ENCODE data around the gene PRR23B. TPM values are rescaled to one million over a fixed set of nuclear protein-coding genes. Genes with fewer than 3 reads are reported as not detected.

PRR23B gene
- not detected for total RNA-seq

DNA sequence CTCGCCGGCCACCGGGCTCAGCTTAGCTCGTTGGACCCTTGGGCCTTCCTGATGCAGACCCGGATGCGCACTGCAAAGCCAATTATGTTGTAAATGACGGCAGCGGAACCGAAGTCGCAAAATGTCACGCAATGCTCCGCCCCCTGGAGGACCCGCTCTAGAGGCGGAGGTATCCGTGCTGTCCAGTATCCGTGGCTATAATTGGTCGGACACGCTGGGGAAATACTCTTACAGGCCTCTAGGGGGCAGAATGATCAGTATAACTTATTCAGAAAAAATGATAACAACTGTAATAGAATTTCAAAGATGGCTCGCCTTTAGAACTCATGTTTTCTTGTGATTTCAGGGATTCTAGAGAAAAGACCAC lies at the start of gene PRR23B:
TSS of gene PRR23B (minus strand) at position 59 of the 367 bp plus-strand sequence. CDS start 265 bp downstream, outside the sequence.
- TF ChIP-seq, protein P1, sequence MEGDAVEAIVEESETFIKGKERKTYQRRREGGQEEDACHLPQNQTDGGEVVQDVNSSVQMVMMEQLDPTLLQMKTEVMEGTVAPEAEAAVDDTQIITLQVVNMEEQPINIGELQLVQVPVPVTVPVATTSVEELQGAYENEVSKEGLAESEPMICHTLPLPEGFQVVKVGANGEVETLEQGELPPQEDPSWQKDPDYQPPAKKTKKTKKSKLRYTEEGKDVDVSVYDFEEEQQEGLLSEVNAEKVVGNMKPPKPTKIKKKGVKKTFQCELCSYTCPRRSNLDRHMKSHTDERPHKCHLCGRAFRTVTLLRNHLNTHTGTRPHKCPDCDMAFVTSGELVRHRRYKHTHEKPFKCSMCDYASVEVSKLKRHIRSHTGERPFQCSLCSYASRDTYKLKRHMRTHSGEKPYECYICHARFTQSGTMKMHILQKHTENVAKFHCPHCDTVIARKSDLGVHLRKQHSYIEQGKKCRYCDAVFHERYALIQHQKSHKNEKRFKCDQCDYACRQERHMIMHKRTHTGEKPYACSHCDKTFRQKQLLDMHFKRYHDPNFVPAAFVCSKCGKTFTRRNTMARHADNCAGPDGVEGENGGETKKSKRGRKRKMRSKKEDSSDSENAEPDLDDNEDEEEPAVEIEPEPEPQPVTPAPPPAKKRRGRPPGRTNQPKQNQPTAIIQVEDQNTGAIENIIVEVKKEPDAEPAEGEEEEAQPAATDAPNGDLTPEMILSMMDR (IDR thresholded peaks at IDR 0.05; ENCODE audit: low read depth), result no peak

DNA sequence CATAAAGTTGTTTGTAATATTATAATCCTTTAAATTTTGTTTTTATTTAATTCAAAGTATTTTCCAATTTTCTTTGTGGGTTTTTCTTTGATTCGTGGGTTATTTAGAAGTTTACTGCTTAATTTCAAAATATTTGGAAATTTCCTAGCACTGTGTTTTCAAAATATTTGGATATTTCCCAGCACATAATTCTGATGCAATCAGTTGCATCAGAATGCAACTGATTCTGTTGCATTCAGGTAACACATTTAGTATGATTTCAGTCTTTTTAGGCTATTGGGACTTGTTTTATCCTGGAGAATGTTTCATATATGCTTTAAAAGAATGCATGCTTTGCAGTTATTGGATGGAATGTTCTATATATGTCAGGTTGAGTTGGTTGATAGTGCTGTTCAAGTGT lies 42.2 kb upstream of the PRR23B start:
- TF ChIP-seq, protein P1 (IDR thresholded peaks at IDR 0.05; ENCODE audit: low read depth), result no peak

DNA sequence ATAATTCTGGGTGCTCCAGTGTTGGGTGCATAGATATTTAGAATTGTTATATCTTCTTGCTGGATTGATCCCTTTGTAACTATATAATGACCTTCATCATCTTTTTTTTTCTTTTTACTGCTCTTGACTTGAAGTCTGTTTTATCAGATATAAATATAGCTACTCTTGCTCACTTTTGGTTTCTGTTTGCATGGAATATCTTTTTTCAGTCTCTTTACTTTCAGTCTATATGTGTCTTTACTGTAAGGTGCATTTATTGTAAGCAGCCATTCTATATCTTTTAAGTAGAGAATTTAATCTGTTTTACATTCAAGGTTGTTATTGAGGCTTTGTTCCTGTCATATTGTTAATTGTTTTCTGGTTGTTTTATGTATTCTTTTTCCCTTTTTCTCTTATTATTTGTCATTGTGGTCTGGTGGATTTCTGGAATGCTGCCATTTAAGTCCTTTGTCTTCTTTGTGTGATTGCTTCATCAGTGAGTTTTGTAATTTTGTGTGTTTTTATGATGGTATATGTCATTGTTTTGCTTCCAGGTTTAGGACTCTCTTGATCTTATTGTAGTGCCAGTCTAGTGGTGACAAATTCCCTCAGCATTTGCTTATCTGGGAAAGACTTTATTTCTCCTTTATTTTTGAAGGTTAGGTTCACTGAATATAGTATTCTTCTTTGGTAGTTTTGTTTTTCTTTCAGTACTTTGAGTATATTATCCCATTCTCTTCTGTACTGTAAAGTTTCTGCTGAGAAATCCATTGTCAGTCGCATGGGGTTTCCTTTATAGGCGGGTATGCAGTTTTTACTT lies 32.3 kb upstream of the PRR23B start:
- TF ChIP-seq, protein P1 (IDR thresholded peaks at IDR 0.05; ENCODE audit: low read depth), result no peak

DNA sequence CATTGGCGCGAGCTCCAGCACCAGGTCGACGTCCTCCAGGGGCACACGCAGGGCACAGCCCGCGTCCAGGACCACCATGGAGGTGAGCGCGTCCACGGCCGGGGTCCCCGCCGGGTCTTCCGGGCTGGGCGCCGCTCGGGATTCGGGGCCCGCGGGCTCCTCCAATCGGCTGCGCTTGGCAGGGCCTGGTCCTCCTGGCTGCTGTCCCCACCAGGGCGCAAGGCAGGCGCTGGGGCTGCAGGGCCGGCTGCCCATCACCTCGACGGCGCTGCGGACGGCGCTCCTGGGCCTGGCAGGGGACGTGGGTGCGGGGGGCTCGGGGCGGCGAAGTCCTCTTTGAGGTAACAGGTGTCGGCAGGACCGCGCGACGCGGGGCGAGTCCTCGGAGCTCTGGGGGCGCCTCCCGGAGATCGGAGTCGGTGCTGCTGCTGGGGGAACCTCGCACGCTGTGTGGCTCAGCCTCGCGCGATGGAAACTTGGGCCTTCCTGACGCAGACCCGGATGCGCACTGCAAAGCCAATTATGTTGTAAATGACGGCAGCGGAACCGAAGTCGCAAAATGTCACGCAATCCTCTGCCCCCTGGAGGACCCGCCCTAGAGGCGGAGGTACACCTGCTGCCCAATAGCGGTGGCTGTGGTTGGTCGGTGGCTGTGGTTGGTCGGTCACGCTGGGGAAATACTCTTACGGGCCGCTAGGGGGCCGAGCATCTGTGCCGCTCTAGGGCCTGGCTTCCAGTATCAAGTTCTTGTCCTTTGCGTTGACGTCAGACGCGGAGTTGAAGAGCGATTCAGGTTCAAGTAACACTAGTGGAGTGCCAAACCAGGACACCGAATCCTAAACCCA lies 23.9 kb upstream of the PRR23B start, which contains the start of gene PRR23C:
TSS of gene PRR23C (minus strand) at position 527 of the 845 bp plus-strand sequence. CDS start at position 255, 272 bp downstream.
- TF ChIP-seq, protein P1 (IDR thresholded peaks at IDR 0.05; ENCODE audit: low read depth), result no peak

DNA sequence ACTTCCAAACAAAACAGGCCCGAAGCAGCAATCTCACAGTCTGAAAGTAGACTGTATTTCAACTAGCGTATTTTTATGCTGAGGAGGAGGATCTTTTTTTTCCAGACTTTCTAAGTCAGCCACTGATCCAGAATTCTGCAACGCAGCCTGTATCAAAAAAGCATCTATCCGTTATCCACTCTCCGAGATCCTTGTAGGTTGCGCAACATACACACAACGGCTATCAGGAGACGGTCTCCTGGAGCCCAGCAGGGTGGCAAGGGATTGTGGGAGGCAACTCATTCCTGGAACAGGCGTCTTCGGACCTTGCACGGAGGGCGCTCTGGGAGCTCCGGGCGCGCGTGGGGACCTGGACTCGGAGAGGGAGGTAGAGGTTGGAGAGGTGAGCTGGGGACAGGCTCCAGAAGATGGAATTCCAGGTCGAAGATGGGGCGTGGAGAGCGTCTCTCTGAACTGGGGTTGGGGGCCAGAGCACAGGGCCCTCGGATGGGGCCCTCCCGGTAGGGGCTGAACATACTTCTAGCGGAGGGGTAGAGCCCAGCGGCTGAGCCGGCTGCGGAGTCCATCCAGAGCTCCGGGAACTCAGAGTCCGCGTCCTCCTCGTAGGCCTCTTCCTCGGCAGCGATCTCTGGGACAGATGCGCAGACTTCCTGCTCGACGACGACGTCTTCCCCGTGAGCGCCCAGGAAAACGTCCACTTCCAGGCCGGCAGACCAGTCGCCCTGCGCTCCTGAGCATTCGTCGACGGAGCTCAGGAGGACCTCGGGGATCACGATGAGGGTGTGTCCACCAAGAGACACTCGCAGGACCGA lies 23.0 kb upstream of the PRR23B start:
- TF ChIP-seq, protein P1 (IDR thresholded peaks at IDR 0.05; ENCODE audit: low read depth), result no peak

DNA sequence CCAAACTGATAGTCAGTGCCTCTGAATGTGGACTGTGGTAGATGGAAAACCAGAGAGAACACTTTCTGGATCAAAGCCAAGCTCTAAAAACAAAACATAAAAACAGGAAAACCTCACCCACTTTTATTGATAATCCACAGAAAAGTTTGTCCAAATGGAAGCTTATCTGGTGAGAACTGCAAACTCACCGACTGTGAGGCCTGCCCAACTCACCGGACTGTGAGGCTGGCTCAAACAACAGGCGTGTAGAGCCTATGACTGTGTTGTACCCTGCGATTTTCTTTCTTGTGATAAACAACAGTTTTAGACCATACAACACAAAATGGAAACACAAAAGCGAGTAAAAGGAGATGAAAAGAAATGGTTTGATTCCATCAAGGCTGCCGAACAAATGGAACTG lies 16.8 kb upstream of the PRR23B start:
- TF ChIP-seq, protein P1 (IDR thresholded peaks at IDR 0.05; ENCODE audit: low read depth), result no peak

All from subcutaneous adipose tissue (tissue), 4 donors.